Measurements from ENCODE around the gene AHCY. TPM values are rescaled to one million over a fixed set of nuclear protein-coding genes. Genes with fewer than 3 reads are reported as not detected.

The AHCY gene
- total RNA-seq, 1 donor from 2014 or later: 59.6 TPM

- intact Hi-C loops (cut with DNase I): no loop called here
- H3K4me3 ChIP-seq: no peak overlapping the region
- no peaks in the 10 kb centered on the region for H3K36me3 ChIP-seq
- H3K4me1 ChIP-seq: peaks cover 18% of the 10 kb centered on the region
- peaks cover 13% of the 10 kb centered on the region for H3K27me3 ChIP-seq
- H3K27ac ChIP-seq: no peak overlapping the region
- H3K9me3 ChIP-seq: no peaks in the 10 kb centered on the region
- ATAC-seq: peak; percentile 2
- no peak for DNase-seq
- TF ChIP-seq CTCF (IDR thresholded peaks at IDR 0.05): no peak
Observed at GRCh38 chr20:34311118-34312023, 8.2 kb upstream of the AHCY start.

GRCh38 chr20:34310481-34311117 is 7.4 kb upstream of the AHCY start:
- ATAC-seq: no peak
- H3K27ac ChIP-seq: no peak overlapping the region
- H3K9me3 ChIP-seq: no peaks in the 10 kb centered on the region
- H3K36me3 ChIP-seq: no peaks in the 10 kb centered on the region
- peaks cover 13% of the 10 kb centered on the region for H3K27me3 ChIP-seq
- H3K4me3 ChIP-seq: no peak overlapping the region
- DNase-seq: no peak
- peaks cover 18% of the 10 kb centered on the region for H3K4me1 ChIP-seq
- intact Hi-C loops (cut with DNase I): no loop called here
- no peak for TF ChIP-seq CTCF (IDR thresholded peaks at IDR 0.05)

- no peak for TF ChIP-seq CTCF (IDR thresholded peaks at IDR 0.05)
- Histone ChIP-seq H3K27me3 (peaks cover 13% of the 10 kb centered on the region), H3K27ac (no peak overlapping the region), H3K4me3 (no peak overlapping the region), H3K4me1 (peaks cover 18% of the 10 kb centered on the region), H3K36me3 (no peaks in the 10 kb centered on the region), H3K9me3 (no peaks in the 10 kb centered on the region)
- intact Hi-C loops (cut with DNase I): no loop called here
- DNase-seq: no peak
- no peak for ATAC-seq
Observed at GRCh38 chr20:34309691-34310090, 6.5 kb upstream of the AHCY start.

- ATAC-seq: no peak
- no peaks in the 10 kb centered on the region for H3K9me3 ChIP-seq
- no peak overlapping the region for H3K4me3 ChIP-seq
- DNase-seq: peak; percentile 75
- no peaks in the 10 kb centered on the region for H3K27me3 ChIP-seq
- H3K27ac ChIP-seq: no peak overlapping the region
- peaks cover 16% of the 10 kb centered on the region for H3K4me1 ChIP-seq
- intact Hi-C loops (cut with DNase I): no loop called here
- TF ChIP-seq CTCF (IDR thresholded peaks at IDR 0.05): no peak
- H3K36me3 ChIP-seq: no peaks in the 10 kb centered on the region
Observed at GRCh38 chr20:34305333-34306230, 2.4 kb upstream of the AHCY start.

GRCh38 chr20:34302312-34302722 is 838 bp downstream of the AHCY start:
- no peak for DNase-seq
- no peaks in the 10 kb centered on the region for H3K27me3 ChIP-seq
- peak overlapping the region; percentile 94 for H3K4me3 ChIP-seq
- intact Hi-C loops (cut with DNase I): no loop called here
- H3K27ac ChIP-seq: peak overlapping the region; percentile 93
- no peak for ATAC-seq
- no peak for TF ChIP-seq CTCF (IDR thresholded peaks at IDR 0.05)
- H3K4me1 ChIP-seq: peaks cover 16% of the 10 kb centered on the region
- no peaks in the 10 kb centered on the region for H3K36me3 ChIP-seq
- H3K9me3 ChIP-seq: no peaks in the 10 kb centered on the region
